ENCODE measurements around the gene IDI1. TPM values are rescaled to one million over a fixed set of nuclear protein-coding genes. Genes with fewer than 3 reads are reported as not detected.

IDI1 gene
- total RNA-seq, 1 donor from 2014 or later = 15.6 TPM

GRCh38 chr10:1054684-1055083, 5.8 kb upstream of the IDI1 start:
- intact Hi-C loops (cut with micrococcal nuclease) = no loop called here
- Histone ChIP-seq H3K4me3 (peak overlapping the region; percentile 95), H3K27ac (replicated peaks) (peak overlapping the region; percentile 99), H3K9me3 (replicated peaks) (no peaks in the 10 kb centered on the region), H3K4me1 (peaks cover 95% of the 10 kb centered on the region), H3K27me3 (ENCODE audit: low read depth) (no peaks in the 10 kb centered on the region), H3K36me3 (peaks cover 30% of the 10 kb centered on the region)
- no peak for TF ChIP-seq CTCF (IDR thresholded peaks at IDR 0.05; ENCODE audit: borderline replicate concordance)
- DNase-seq = no peak

- no peaks in the 10 kb centered on the region for H3K9me3 ChIP-seq (replicated peaks)
- peaks cover 30% of the 10 kb centered on the region for H3K36me3 ChIP-seq
- H3K4me3 ChIP-seq = peak overlapping the region; percentile 96
- intact Hi-C loops (cut with micrococcal nuclease) = no loop called here
- H3K4me1 ChIP-seq = peaks cover 78% of the 10 kb centered on the region
- H3K27me3 ChIP-seq (ENCODE audit: low read depth) = no peaks in the 10 kb centered on the region
- DNase-seq = no peak
- no peak for TF ChIP-seq CTCF (IDR thresholded peaks at IDR 0.05; ENCODE audit: borderline replicate concordance)
- peak overlapping the region; percentile 100 for H3K27ac ChIP-seq (replicated peaks)
Observed at GRCh38 chr10:1050554-1050953, 1.6 kb upstream of the IDI1 start.

- no peak for DNase-seq
- no peak for TF ChIP-seq CTCF (IDR thresholded peaks at IDR 0.05; ENCODE audit: borderline replicate concordance)
- Histone ChIP-seq H3K9me3 (replicated peaks) (no peaks in the 10 kb centered on the region), H3K4me3 (peak overlapping the region; percentile 96), H3K27me3 (ENCODE audit: low read depth) (no peaks in the 10 kb centered on the region), H3K36me3 (peaks cover 30% of the 10 kb centered on the region), H3K27ac (replicated peaks) (peak overlapping the region; percentile 100), H3K4me1 (peaks cover 78% of the 10 kb centered on the region)
- intact Hi-C loops (cut with micrococcal nuclease) = no loop called here
Observed at GRCh38 chr10:1050145-1050544, 1.2 kb upstream of the IDI1 start.

GRCh38 chr10:1049425-1049958, 573 bp upstream of the IDI1 start:
- intact Hi-C loops (cut with micrococcal nuclease) = no loop called here
- Histone ChIP-seq H3K4me3 (peak overlapping the region; percentile 96), H3K36me3 (peaks cover 30% of the 10 kb centered on the region), H3K9me3 (replicated peaks) (no peaks in the 10 kb centered on the region), H3K27ac (replicated peaks) (peak overlapping the region; percentile 100), H3K4me1 (peaks cover 78% of the 10 kb centered on the region), H3K27me3 (ENCODE audit: low read depth) (no peaks in the 10 kb centered on the region)
- no peak for DNase-seq
- TF ChIP-seq CTCF (IDR thresholded peaks at IDR 0.05; ENCODE audit: borderline replicate concordance) = no peak

- no peak for TF ChIP-seq CTCF (IDR thresholded peaks at IDR 0.05; ENCODE audit: borderline replicate concordance)
- Histone ChIP-seq H3K36me3 (peaks cover 24% of the 10 kb centered on the region), H3K9me3 (replicated peaks) (no peaks in the 10 kb centered on the region), H3K4me3 (peak overlapping the region; percentile 96), H3K27me3 (ENCODE audit: low read depth) (no peaks in the 10 kb centered on the region), H3K27ac (replicated peaks) (peak overlapping the region; percentile 100), H3K4me1 (peaks cover 79% of the 10 kb centered on the region)
- DNase-seq = peak; percentile 33
- intact Hi-C loops (cut with micrococcal nuclease) = no loop called here
Observed at GRCh38 chr10:1048349-1048731, 579 bp downstream of the IDI1 start.

Data from left ventricle myocardium inferior (tissue), 1 donor.